HG03342 (cell line): Measurements from ENCODE around the gene CLEC16A.

Experiments used
- ATAC-seq: cut with Tn5 transposase; IDR thresholded peaks from one replicate; pipeline ENCODE4 v1.9.1; 2021; ENCODE audit warnings: mild to moderate bottlenecking, moderate library complexity; ENCODE audit not compliant: unreplicated experiment

Gene CLEC16A

GRCh38 chr16:11011326-11011725 is 67.0 kb downstream of the CLEC16A start:
- no peak for ATAC-seq

DNA sequence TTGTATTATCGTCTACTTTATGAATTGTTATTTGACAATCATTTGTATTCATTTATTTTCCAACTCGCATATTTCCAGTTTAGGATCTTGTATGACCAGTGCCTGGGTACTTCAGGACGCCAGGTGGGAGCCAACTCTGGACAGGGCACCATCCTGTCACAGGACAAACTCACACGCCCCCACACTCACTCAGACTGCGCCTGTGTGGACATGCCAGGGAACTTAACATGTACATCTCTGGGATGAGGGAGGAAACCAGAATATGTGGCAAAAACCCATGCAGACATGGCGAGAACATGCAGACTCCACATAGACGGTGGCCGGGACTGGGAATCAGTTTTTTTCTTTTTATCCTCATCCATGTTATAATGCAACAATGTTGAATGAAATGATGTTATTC is 68.5 kb downstream of the CLEC16A start:
- ATAC-seq: no peak

DNA sequence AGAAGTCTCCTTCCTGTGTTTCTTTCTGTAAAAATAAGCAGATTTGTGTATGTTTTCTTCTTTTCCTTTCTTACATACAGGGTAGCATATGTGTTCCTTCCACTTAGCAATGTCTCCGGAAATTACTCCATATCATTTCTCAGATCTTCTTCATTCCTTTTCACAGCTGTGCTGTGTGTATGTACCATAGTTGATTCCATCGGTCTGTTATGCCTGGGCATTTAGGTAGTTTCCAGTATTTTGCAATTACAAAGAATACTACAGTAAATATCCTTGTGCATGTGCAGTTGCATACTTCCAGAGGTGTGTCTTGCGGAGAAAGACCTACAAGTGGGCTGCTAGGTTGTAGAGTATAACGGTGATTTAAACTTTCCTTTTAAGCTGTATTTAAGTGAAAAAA is 69.8 kb downstream of the CLEC16A start:
- no peak for ATAC-seq

DNA sequence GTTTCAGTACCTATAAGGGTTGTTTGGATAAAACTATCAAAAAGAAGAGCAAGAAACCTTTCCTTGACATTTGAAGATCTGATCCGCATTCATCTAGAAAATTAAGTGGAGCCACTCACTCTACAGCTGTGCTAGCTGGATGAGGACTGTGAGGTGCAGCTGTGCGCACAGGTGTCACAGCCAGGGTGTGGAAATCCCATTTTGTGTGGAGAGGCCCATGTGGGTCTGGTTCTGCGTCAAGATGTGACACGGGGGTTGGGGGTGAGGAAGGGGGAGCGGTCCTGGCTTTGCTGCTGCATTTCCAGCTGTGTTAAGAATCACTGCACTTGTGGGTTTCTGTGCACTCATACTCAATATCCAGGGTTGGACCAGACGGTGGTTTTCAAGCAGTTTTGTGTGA is 70.7 kb downstream of the CLEC16A start:
- no peak for ATAC-seq

DNA sequence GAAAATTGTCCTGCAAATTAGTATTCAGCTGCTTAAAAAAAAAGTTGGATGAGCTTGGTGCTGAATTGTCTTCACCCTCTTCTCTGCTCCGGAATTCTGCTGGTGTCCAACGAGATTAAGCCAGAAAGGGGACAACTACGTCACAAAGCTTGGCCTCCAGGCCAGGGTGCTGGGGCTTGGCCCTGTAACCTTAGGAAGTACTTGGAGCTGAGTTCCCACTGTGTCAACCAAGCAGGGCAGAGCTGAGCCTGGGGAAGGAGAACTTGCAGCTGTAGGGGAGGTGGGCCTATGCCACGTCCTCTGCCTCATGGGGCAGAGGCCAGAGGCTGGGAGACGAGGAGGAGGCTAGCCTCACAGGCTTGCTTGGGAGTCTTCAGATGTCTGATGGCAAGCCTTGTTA is 71.2 kb downstream of the CLEC16A start:
- no peak for ATAC-seq

DNA sequence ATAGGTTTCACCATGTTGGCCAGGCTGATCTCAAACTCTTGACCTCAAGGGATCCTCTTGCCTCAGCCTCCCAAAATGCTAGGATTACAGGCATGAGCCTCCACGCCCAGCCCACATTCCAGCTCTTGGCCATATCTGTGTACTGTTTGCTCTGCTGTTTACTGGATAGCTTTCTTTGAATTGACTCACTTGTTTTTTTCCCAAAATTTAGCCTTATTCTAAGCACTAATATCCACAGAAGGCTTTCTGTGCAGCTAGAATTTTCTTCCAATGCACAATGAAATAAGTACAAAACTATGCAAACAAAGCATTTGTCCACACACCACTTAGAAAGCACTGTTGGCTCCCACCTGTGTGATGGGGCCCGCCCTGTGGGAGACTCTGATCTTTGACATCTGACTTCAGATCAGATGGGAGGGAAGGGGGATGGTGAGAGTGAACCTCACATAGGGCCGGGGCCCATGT is 72.2 kb downstream of the CLEC16A start:
- no peak for ATAC-seq

DNA sequence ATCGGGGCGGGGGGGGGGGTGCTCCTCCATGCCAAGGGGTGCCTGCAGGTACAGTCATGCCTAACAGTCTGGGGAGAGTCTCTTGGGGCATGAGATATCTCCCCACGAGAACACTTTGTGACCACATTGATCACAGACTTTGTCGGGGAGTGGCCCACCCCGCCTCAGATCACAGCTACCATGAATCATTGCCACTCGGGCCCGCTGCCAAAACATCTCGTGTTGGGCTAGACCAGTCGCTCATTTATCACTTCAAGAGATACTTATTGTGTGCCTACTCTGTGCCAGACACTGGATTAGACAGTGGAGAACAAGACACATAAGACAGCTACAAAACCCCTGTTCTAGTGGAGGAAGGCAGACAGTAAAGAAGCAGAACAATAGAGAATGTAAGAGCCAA is 72.6 kb downstream of the CLEC16A start:
- no peak for ATAC-seq

DNA sequence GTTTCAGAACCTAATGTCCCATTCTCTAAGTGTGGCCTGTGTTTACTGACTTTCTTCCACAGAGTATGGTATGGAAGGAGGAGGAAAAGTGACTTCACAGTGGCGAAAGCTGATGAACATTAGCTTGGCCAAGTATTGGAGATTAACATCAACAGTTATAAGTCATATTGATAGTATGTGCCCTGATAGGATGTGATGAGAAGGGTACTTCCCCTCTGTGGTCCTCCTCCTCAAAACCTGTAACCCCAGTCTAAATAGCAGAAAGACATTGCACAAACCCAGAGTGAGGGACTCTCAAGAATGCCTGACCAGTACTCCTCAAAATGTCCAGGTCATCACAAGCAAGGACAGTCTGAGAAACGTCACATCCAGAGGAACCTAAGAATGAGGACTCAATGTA is 73.1 kb downstream of the CLEC16A start:
- ATAC-seq: no peak

GRCh38 chr16:11020388-11020787 is 76.0 kb downstream of the CLEC16A start:
- no peak for ATAC-seq

DNA sequence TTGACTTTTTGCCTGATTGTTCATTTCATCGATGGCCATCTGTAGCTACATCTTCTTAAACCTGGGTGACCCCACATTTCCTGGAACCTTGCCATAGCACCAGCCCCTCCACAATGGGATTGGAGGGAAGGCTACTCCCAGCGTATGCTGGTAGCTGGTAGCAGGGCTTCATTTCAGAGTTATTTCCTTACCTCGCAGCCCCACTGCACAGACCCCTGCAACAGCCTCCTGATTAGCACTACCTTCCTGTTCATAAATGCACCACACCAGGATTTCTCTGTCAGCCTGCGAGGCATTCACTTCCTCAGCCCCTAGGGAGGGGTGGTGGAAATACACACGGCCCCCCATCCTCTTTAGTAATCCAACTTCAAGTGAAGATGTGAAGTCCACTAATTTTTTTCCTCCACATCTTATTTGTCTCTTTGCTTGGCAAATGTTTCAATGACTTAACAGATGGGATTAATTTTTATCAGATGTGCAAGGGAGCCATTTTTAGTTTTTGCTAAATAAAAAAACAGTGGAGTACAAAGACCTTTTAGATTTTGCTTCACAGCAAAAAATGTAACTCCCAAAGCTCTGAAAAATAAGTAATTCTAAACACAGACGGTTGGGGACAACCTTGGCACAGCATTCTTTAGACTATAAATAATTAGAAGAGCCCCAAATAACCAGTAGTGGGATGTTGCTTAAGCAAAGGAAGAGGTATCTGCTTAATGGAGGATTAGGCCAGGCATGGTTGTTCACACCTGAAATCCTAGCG is 76.6 kb downstream of the CLEC16A start:
- ATAC-seq: no peak

DNA sequence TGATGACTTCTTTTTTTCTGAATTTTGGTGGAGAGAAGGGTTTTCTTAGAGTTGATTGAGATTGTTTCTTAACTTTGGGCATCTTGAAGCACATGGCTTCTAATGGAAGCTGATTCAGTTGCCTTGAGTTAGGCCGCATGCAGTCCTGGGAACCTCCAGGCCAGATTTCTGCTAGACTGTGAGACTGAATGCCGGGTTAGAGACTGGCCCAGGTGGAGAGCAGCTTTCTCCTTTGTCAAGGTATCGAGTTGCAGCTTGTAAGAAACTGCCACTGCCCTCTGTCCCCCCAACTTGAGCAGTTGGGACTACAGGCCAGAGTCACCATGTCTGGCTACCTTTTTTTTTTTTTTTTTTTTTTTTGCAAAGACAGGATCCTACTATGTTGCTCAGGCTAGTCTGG is 77.6 kb downstream of the CLEC16A start:
- ATAC-seq: no peak

DNA sequence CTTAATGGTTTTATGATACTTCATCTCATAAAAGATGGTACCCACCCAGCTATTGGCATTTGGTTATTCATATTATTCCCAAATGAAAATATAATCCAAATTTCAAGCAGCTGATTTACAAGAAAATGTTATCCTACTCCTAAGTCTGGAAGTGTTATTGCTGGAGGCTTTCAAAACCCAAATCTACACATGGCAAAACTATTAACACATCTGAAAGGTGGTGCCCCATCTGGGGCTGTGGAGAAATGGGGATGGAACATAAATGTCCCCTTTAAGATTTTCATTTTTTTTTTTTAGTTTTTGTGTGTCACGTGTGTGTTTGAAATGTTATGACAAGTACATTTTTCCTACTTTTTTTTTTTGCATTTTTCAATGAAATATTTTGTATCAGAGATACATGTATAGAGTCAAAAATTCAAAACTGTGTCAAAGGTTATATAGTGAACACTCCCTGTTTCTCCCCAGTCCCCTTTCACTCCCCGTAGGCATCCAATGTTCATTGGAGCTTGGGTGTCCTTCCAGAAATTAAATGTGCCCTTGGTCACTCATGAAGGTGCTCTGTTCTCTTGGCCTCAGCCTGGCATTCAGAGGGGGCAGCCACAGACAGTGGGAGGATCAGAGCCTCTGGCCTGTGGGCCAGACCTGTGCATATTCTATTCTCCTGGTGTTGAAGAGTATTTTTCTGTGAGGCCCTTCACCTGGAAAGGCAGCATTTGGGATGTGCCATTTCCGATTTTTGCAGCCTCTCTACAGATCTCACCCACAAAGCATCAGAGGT is 79.1 kb downstream of the CLEC16A start:
- ATAC-seq: no peak

- no peak for ATAC-seq
Measured at GRCh38 chr16:11024333-11025053, 80.1 kb downstream of the CLEC16A start.

DNA sequence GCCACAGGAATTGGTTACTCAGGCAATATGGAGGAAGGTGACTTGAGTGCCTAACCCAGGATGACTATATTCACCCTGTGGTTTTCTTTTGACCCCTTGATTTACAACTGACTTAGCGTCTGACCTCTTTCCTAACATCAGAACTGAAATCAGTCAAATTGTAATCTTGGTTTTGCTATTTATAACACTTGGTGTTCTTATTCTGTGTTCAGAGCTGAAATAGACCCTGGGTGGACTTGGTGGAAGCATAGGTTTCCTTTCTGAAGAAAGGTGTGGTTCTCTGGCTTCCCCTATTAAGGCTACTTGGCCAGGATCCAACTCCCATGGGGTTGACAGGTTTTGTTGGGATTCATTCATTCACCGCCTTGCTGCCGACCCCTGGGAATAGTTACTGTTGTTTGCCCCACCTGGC is 80.8 kb downstream of the CLEC16A start:
- no peak for ATAC-seq

- no peak for ATAC-seq
Measured at GRCh38 chr16:11029948-11030347, 85.6 kb downstream of the CLEC16A start.

- ATAC-seq: no peak
Measured at GRCh38 chr16:11030990-11031510, 86.7 kb downstream of the CLEC16A start.

DNA sequence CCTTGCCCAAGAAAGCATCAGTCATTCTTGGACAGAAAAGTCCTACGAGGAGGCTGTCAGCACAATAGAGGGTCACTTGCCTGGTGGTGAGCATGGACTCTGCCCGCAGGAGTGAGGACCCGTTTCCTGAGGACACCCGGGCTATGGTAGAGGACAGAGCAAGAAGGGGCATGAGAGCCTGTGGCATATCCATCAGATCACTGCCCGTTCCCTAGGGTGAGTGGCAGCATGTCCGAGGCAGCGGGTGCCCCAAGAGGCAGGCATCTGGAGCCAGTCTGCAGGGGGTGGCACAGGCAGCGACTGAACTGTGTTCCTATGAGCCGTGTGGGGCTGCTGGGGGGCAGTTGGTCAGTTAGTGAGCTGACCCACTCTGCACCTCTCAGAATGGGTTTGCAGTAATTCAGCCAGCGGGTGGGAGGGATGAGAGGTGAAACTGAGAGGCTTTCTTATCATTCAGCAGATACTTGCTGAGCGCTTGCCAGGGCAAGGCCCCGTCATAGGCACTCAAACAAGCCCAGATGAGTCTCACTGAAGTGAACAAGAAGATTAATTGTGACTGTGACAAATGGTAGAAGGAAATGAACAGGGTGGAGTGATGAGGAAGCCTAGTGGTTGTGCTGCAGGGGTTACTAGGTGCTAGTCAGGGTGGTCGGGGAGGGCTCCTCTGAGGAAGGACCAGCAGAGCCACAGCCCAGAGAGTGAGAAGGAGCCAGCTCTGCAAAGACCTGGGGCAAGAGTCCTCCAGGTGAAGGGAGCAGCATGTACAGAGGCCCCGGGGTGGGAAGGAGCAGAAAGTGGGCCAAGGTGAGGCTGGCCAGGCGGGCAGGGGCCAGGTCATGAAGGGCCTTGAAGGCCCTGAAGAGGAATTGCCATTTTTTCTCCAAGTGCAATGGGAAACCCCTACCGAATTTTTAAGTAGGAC is 87.9 kb downstream of the CLEC16A start:
- ATAC-seq: no peak

- no peak for ATAC-seq
Measured at GRCh38 chr16:11032922-11033291, 88.5 kb downstream of the CLEC16A start.

DNA sequence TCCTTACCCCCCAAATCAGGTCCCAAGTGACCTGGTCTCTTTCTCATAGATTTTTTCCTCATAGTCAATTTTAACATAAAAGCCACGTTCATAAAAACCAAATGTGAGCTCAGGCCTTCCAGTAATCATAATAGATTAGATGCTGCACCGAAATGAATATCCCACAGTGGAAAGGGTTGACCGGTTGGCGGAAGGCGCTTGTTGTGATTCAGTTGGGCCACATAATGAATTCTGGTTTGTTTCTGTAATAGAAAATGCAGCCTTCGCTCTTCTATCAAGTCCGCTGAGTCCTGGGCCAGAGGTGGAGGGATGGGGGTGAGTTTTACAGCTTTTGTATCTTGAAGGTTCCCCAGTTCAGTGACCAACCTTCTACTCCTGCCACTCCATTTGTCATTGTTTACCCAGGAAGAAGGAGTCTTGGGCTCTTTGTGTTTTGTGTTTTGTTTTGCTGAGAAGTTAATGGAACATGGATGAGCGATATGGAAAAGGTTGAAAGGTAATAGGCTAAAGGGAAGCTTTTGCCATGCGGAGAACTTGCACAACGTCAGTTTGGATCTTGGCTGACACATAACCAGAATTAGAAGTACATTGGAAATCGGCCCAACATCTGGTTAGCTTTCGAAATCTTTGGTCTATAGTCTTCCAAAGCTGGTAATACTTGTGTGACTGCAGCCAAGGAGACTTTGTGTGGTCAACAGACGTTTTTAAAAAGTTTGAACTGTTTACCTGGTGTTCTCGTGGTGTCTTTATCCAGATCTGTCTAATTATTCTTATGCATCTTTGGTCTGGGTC is 89.5 kb downstream of the CLEC16A start:
- ATAC-seq: no peak

- no peak for ATAC-seq
Measured at GRCh38 chr16:11034481-11034931, 90.1 kb downstream of the CLEC16A start.
